GM12878 (cell line): Measurements from ENCODE around the gene CD33. TPM values are rescaled to one million over a fixed set of nuclear protein-coding genes. Genes with fewer than 3 reads are reported as not detected.

Experiments used
- ATAC-seq: fragments of 200-7000 bp; cut with Tn5 transposase; 3 replicates; pipeline ENCODE4 v1.9.1; 2020; ENCODE audit warnings: mild to moderate bottlenecking, moderate library complexity
- BruUV-seq: library from RNA; stranded (reverse); fragments of 400-500 nt; replicated peaks from 2 replicates; lab custom pipeline; 2021; lab: Mats Ljungman, UMichigan
- CTCF ChIA-PET: fragments of 300-600 bp; sonication (Branson Sonifier 250); formaldehyde crosslinking; extraction: SDS; loops from one replicate; lab custom pipeline; 2021; ENCODE audit warnings: inconsistent platforms; lab: Yijun Ruan, JAX
- POLR2A ChIA-PET: fragments of 350-600 bp; formaldehyde crosslinking; extraction: SDS; loops from one replicate; lab custom pipeline; 2021; ENCODE audit warnings: inconsistent platforms; lab: Charles Lee
- RAD21 ChIA-PET: fragments of 300-600 bp; sonication (Branson Sonifier 250); formaldehyde crosslinking; loops from one replicate; lab custom pipeline; 2023; ENCODE audit warnings: antibody characterized with exemption; ENCODE audit not compliant: unreplicated experiment; lab: Charles Lee
- SMC1A ChIA-PET: fragments of 300-600 bp; sonication (Branson Sonifier 250); formaldehyde crosslinking; loops from one replicate; lab custom pipeline; 2023; ENCODE audit not compliant: unreplicated experiment, uncharacterized antibody; lab: Charles Lee
- DNase-seq: peaks from one replicate; pipeline ENCODE4 v3.0.0-alpha.2; 2011; ENCODE audit warnings: low read depth, low spot score
- FAIRE-seq: peaks from 3 replicates; lab custom pipeline; 2011; peaks lifted over from hg19 to GRCh38; lab: Jason Lieb, UNC
- H2AFZ ChIP-seq: 2 replicates; pipeline ENCODE4 v1.6.0; 2011; ENCODE audit warnings: low read depth, low read length, control low read depth; ENCODE audit not compliant: control insufficient read depth
- H3K27ac ChIP-seq: 2 replicates; pipeline ENCODE4 v1.5.1; 2011; ENCODE audit warnings: control low read depth; ENCODE audit not compliant: control insufficient read depth, insufficient read depth
- H3K27me3 ChIP-seq, 2 experiments: replicated peaks in 1 of 2; 2 replicates each; pipeline versions ENCODE4 v1.6.0 to v1.6.1; 2011; ENCODE audit warnings: low read length in 1 of 2; ENCODE audit not compliant: control insufficient read depth in 2 of 2, insufficient read depth in 2 of 2
- H3K36me3 ChIP-seq, 2 experiments: 2 replicates each; pipeline ENCODE4 v1.5.1; 2011; ENCODE audit warnings: low read length in 1 of 2; ENCODE audit not compliant: control insufficient read depth in 2 of 2, insufficient read depth in 2 of 2
- H3K4me1 ChIP-seq: 2 replicates; pipeline ENCODE4 v1.6.1; 2011; ENCODE audit warnings: mild to moderate bottlenecking, low read length, moderate library complexity, mixed read lengths; ENCODE audit not compliant: control insufficient read depth, insufficient read depth
- H3K4me2 ChIP-seq: 2 replicates; pipeline ENCODE4 v1.6.0; 2011; ENCODE audit warnings: control low read depth; ENCODE audit not compliant: control insufficient read depth, insufficient read depth
- H3K4me3 ChIP-seq: fragments of 200-600 bp; sonication (generic); 2 replicates; pipeline ENCODE4 v1.5.1; 2016
- H3K79me2 ChIP-seq: 2 replicates; pipeline ENCODE4 v1.6.0; 2011; ENCODE audit warnings: low read length; ENCODE audit not compliant: control insufficient read depth, insufficient read depth
- H3K9ac ChIP-seq: 2 replicates; pipeline ENCODE4 v1.8.0; 2011; ENCODE audit warnings: low read length, control low read depth, mixed read lengths; ENCODE audit not compliant: control insufficient read depth, insufficient read depth
- H3K9me3 ChIP-seq: replicated peaks from 3 replicates; pipeline ENCODE4 v1.5.1; 2011; ENCODE audit warnings: mild to moderate bottlenecking, low read length; ENCODE audit not compliant: control insufficient read depth, insufficient read depth
- H4K20me1 ChIP-seq: 2 replicates; pipeline ENCODE4 v1.6.0; 2011; ENCODE audit not compliant: control insufficient read depth, insufficient read depth
- CBFB ChIP-seq: IDR thresholded peaks from 2 replicates; pipeline ENCODE4 v1.6.1; 2016; ENCODE audit warnings: antibody characterized with exemption, low read depth
- CEBPB ChIP-seq, 2 experiments: fragments of 150-350 bp in 1 of 2; IDR thresholded peaks; 2 replicates each; pipeline ENCODE4 v1.6.1; 2012 to 2014; ENCODE audit warnings: low read depth in 2 of 2, low read length in 2 of 2, borderline replicate concordance in 1 of 2, inconsistent platforms in 1 of 2
- FOS ChIP-seq: IDR thresholded peaks from 3 replicates; pipeline ENCODE4 v1.6.1; 2011; ENCODE audit warnings: borderline replicate concordance; ENCODE audit not compliant: insufficient read length; ENCODE audit errors: extremely low read depth
- JUND ChIP-seq: IDR thresholded peaks from 2 replicates; pipeline ENCODE4 v1.6.1; 2012; ENCODE audit warnings: low read depth, mild to moderate bottlenecking, low read length, improper control_type of control experiment, moderate library complexity
- MYB ChIP-seq: fragments of 150-350 bp; IDR thresholded peaks from 2 replicates; pipeline ENCODE4 v1.6.1; 2014; ENCODE audit warnings: mild to moderate bottlenecking, low read depth, low read length, borderline replicate concordance
- MYC ChIP-seq: IDR thresholded peaks from 2 replicates; pipeline ENCODE4 v1.6.1; 2011; ENCODE audit warnings: mild to moderate bottlenecking, low read length, moderate library complexity, inconsistent platforms; ENCODE audit not compliant: insufficient read depth, insufficient replicate concordance, insufficient read length, severe bottlenecking
- RB1 ChIP-seq: fragments of 450-650 bp; formaldehyde crosslinking; IDR thresholded peaks from 2 replicates; pipeline ENCODE4 v1.6.1; 2017; ENCODE audit warnings: mild to moderate bottlenecking, borderline replicate concordance
- TCF7 ChIP-seq: IDR thresholded peaks from 2 replicates; pipeline ENCODE4 v1.6.1; 2014; ENCODE audit warnings: antibody characterized with exemption, borderline replicate concordance
- USF2 ChIP-seq: IDR thresholded peaks from 2 replicates; pipeline ENCODE4 v1.6.1; 2011; ENCODE audit warnings: low read depth, low read length, improper control_type of control experiment, borderline replicate concordance
- WRNIP1 ChIP-seq: IDR thresholded peaks from 2 replicates; pipeline ENCODE4 v1.6.1; 2011; ENCODE audit warnings: low read depth, low read length, improper control_type of control experiment, borderline replicate concordance
- ZBTB40 ChIP-seq: fragments of 450-650 bp; IDR thresholded peaks from 2 replicates; pipeline ENCODE4 v1.6.1; 2016; ENCODE audit warnings: mild to moderate bottlenecking, moderate library complexity, borderline replicate concordance
- WGBS: methylation state at CpG from one replicate; pipeline ENCODE4 v1.1.6; 2016; ENCODE audit warnings: low lambda C conversion rate; ENCODE audit not compliant: insufficient replicate concordance, insufficient coverage; ENCODE audit errors: missing lambda C conversion rate; 5-methylcytosine and 5-hydroxymethylcytosine counted together
- in situ Hi-C: fragments of 300-500 bp; cut with MboI; formaldehyde crosslinking; loops from 9 replicates; pipeline ENCODE4 v1.14.3; 2018; ENCODE audit warnings: mixed read lengths
- intact Hi-C: fragments of 100-400 bp; cut with micrococcal nuclease; formaldehyde crosslinking; loops from one replicate; pipeline ENCODE4 v1.14.2; 2022; ENCODE audit not compliant: unreplicated experiment
- polyA plus RNA-seq, 11 experiments: library from polyadenylated mRNA; depleted of rRNA in 4 of 11; unstranded in 6 of 11; stranded (reverse) in 5 of 11; fragments of >200 nt; fragmentation: Nextera tagmentation in 4 of 11; fragmentation: Illumina TruSeq in 1 of 11; extraction: Ambion mirVana in 4 of 11; extraction: Trizol in 1 of 11; gene quantifications; 1 replicate in 1 of 11; 2 replicates in 10 of 11; pipeline versions ENCODE4 v1.2.1 to v1.2.3, GENCODE V29; 2011 to 2016; ENCODE audit warnings: inconsistent platforms in 2 of 11, missing spikeins in 2 of 11, low read depth in 1 of 11
- total RNA-seq, 4 experiments: library from RNA; depleted of rRNA in 3 of 4; stranded (reverse); fragments of >200 nt in 3 of 4; fragmentation: Illumina TruSeq in 1 of 4; extraction: Trizol in 1 of 4; gene quantifications; 2 replicates each; pipeline versions ENCODE4 v1.2.1 to v1.2.3, GENCODE V29; 2013 to 2021

The CD33 gene
- total and polyA plus RNA-seq, 10 of the 15 experiments (the other 5 are each of a cell fraction or from before 2014, with no cell fraction given): 0.29 to 17.9 (median 0.72) TPM; not detected in 1

GRCh38 chr19:51188227-51188559, 36.7 kb upstream of the CD33 start:
- Histone ChIP-seq H2AFZ (no peak overlapping the region), H3K36me3 (no peaks in the 10 kb centered on the region), H3K79me2 (no peaks in the 10 kb centered on the region), H3K4me1 (no peaks in the 10 kb centered on the region), H3K4me3 (no peak overlapping the region), H3K4me2 (no peak overlapping the region), H3K9me3 (no peaks in the 10 kb centered on the region), H3K27ac (no peak overlapping the region), H3K27me3 (peaks cover 1 to 4% of the 10 kb centered on the region in 2 experiments; a peak in 2 of 4 replicates), H4K20me1 (no peaks in the 10 kb centered on the region), H3K9ac (no peak overlapping the region)
- WGBS: 43% methylated on average over 2 of the region's 2 CpGs
- RAD21 ChIA-PET: no interaction called here
- no peak for ATAC-seq
- DNase-seq: no peak
- intact Hi-C loops: no loop called here
- no peak for TF ChIP-seq CEBPB (IDR thresholded peaks at IDR 0.05; ENCODE audit: borderline replicate concordance in 1 of 2, low read depth in 2 of 2, low read length in 2 of 2)
- peak; percentile 68 for TF ChIP-seq ZBTB40
- no TSS peak for BruUV-seq
- FAIRE-seq: no peak
- CTCF ChIA-PET: no interaction called here
- in situ Hi-C loops: no loop called here
- SMC1A ChIA-PET: no interaction called here
- POLR2A ChIA-PET: no interaction called here

GRCh38 chr19:51192689-51193088, 32.2 kb upstream of the CD33 start:
- TF ChIP-seq TCF7: no peak
- TF ChIP-seq CBFB: no peak
- no peak for TF ChIP-seq FOS
- TF ChIP-seq JUND: no peak
- no peak for TF ChIP-seq WRNIP1
- TF ChIP-seq MYB: no peak
- TF ChIP-seq RB1: no peak
- TF ChIP-seq MYC: no peak
- no peak for TF ChIP-seq USF2
- WGBS: 61% methylated on average over 9 of the region's 9 CpGs
- intact Hi-C loops: no loop called here

More at GRCh38 chr19:51192689-51193088, 32.2 kb upstream of the CD33 start:
- ChIA-PET SMC1A (no interaction called here), RAD21 (no interaction called here), CTCF (interaction anchor here (0.7 kb wide), 1 partner anchor 58 kb away, joined by 5 read pairs; no protein-coding TSS in a partner anchor), POLR2A (no interaction called here)
- no peak for DNase-seq
- H2AFZ ChIP-seq: no peak overlapping the region
- H3K4me2 ChIP-seq: no peak overlapping the region
- no peaks in the 10 kb centered on the region for H4K20me1 ChIP-seq
- no peak for ATAC-seq
- no peaks in the 10 kb centered on the region for H3K4me1 ChIP-seq
- H3K27me3 ChIP-seq: peaks cover 0 to 4% of the 10 kb centered on the region in 2 experiments; a peak in 1 of 4 replicates
- H3K36me3 ChIP-seq: no peaks in the 10 kb centered on the region
- H3K4me3 ChIP-seq: no peak overlapping the region
- no peak overlapping the region for H3K27ac ChIP-seq
- H3K9me3 ChIP-seq: no peaks in the 10 kb centered on the region; the same call in 2 of the 3 replicates
- no TSS peak for BruUV-seq
- FAIRE-seq: no peak
- H3K9ac ChIP-seq: no peak overlapping the region
- H3K79me2 ChIP-seq: no peaks in the 10 kb centered on the region
- in situ Hi-C loops: no loop called here
